ENCODE measurements around the gene PAPPA.

DNA sequence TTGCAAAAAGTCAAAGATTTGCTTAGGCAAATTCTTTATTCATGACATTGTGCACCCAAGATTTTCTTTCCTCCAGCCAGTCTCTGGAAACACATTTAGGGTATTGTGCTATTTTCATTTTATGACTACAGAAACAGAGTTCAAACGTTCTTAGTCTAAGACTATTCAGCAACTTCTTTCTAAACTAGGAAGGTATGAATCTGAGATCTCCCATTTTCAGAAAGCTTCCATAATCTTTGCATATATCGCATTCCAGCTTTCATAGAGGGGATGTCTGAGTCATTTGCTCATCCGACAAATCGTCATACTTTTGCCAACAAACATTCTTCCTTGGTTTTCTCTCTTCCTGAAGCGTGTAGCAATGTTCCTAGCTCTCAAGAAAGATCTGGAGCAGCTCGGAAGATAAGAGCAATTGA, 1.6 kb upstream of the PAPPA start:
- TF ChIP-seq, protein P1, sequence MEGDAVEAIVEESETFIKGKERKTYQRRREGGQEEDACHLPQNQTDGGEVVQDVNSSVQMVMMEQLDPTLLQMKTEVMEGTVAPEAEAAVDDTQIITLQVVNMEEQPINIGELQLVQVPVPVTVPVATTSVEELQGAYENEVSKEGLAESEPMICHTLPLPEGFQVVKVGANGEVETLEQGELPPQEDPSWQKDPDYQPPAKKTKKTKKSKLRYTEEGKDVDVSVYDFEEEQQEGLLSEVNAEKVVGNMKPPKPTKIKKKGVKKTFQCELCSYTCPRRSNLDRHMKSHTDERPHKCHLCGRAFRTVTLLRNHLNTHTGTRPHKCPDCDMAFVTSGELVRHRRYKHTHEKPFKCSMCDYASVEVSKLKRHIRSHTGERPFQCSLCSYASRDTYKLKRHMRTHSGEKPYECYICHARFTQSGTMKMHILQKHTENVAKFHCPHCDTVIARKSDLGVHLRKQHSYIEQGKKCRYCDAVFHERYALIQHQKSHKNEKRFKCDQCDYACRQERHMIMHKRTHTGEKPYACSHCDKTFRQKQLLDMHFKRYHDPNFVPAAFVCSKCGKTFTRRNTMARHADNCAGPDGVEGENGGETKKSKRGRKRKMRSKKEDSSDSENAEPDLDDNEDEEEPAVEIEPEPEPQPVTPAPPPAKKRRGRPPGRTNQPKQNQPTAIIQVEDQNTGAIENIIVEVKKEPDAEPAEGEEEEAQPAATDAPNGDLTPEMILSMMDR (IDR thresholded peaks at IDR 0.05) = no peak
- no peak for TF ChIP-seq POLR2A (IDR thresholded peaks at IDR 0.05)
